WTC11 (cell line): ENCODE data around the gene CUL5. TPM values are rescaled to one million over a fixed set of nuclear protein-coding genes. Genes with fewer than 3 reads are reported as not detected.

Source experiments
- ATAC-seq: fragments of 200-7000 bp; cut with Tn5 transposase; 2 replicates; pipeline ENCODE4 v1.10.0; 2021; ENCODE audit warnings: mild to moderate bottlenecking, moderate library complexity
- CTCF ChIA-PET: fragments of 300-600 bp; sonication (Branson Sonifier 250); formaldehyde crosslinking; loops from one replicate; lab custom pipeline; 2021; ENCODE audit warnings: antibody characterized with exemption; lab: Charles Lee
- POLR2A ChIA-PET: fragments of 350-600 bp; sonication (Branson Sonifier 250); formaldehyde crosslinking; loops from one replicate; lab custom pipeline; 2021; ENCODE audit warnings: antibody characterized with exemption; lab: Charles Lee
- DNase-seq: peaks from one replicate; pipeline ENCODE4 v3.0.0; 2021; ENCODE audit warnings: low spot score
- H3K27ac Mint-ChIP-seq: 2 replicates; pipeline ENCODE4 v1.8.0; 2021; ENCODE audit warnings: mixed read lengths
- H3K27me3 Mint-ChIP-seq: 2 replicates; pipeline ENCODE4 v1.8.0; 2021; ENCODE audit warnings: low read depth, mild to moderate bottlenecking, moderate library complexity, mixed read lengths
- H3K36me3 Mint-ChIP-seq: 2 replicates; pipeline ENCODE4 v1.8.0; 2021; ENCODE audit warnings: mixed read lengths
- H3K4me1 Mint-ChIP-seq: 2 replicates; pipeline ENCODE4 v1.8.0; 2022; ENCODE audit warnings: mixed read lengths
- H3K4me3 Mint-ChIP-seq: 2 replicates; pipeline ENCODE4 v1.8.0; 2021; ENCODE audit warnings: mild to moderate bottlenecking, moderate library complexity, mixed read lengths
- H3K9me3 Mint-ChIP-seq: 2 replicates; pipeline ENCODE4 v1.8.0; 2021; ENCODE audit warnings: mixed read lengths
- ATF1 ChIP-seq: sonication (generic); formaldehyde crosslinking; IDR thresholded peaks from 2 replicates; pipeline ENCODE4 v1.8.1; 2023; ENCODE audit warnings: mild to moderate bottlenecking, moderate library complexity, missing genetic modification reagents
- CREB1 ChIP-seq: sonication (generic); formaldehyde crosslinking; IDR thresholded peaks from 2 replicates; pipeline ENCODE4 v1.8.0; 2023; ENCODE audit warnings: mild to moderate bottlenecking, missing genetic modification reagents
- CREM ChIP-seq: sonication (generic); formaldehyde crosslinking; IDR thresholded peaks from 2 replicates; pipeline ENCODE4 v1.8.1; 2022; ENCODE audit warnings: mild to moderate bottlenecking, missing genetic modification reagents, moderate library complexity
- ELF4 ChIP-seq: sonication (generic); formaldehyde crosslinking; IDR thresholded peaks from 2 replicates; pipeline ENCODE4 v1.8.1; 2022; ENCODE audit warnings: low read depth, mild to moderate bottlenecking, moderate library complexity, missing genetic modification reagents
- EMX1 ChIP-seq: fragments of 250-450 bp; sonication (Bioruptor Pico); IDR thresholded peaks from 2 replicates; pipeline ENCODE4 v1.8.0; 2021; ENCODE audit warnings: mild to moderate bottlenecking
- ETV6 ChIP-seq: sonication (generic); formaldehyde crosslinking; IDR thresholded peaks from 2 replicates; pipeline ENCODE4 v1.8.1; 2022; ENCODE audit warnings: mild to moderate bottlenecking, missing genetic modification reagents
- FOXJ3 ChIP-seq: sonication (generic); formaldehyde crosslinking; IDR thresholded peaks from 2 replicates; pipeline ENCODE4 v1.9.0; 2021; ENCODE audit warnings: missing genetic modification reagents, mild to moderate bottlenecking, borderline replicate concordance
- FOXP1 ChIP-seq: sonication (generic); formaldehyde crosslinking; IDR thresholded peaks from 2 replicates; pipeline ENCODE4 v1.8.0; 2022; ENCODE audit warnings: missing genetic modification reagents, mild to moderate bottlenecking, moderate library complexity, borderline replicate concordance
- GABPB1 ChIP-seq: sonication (generic); formaldehyde crosslinking; IDR thresholded peaks from 2 replicates; pipeline ENCODE4 v1.8.1; 2023; ENCODE audit warnings: mild to moderate bottlenecking, missing genetic modification reagents
- GTF2I ChIP-seq: fragments of 250-450 bp; sonication (Bioruptor Pico); conservative IDR thresholded peaks from 2 replicates; pipeline ENCODE4 v1.4.0; 2021; ENCODE audit warnings: mild to moderate bottlenecking
- JAZF1 ChIP-seq: fragments of 250-450 bp; sonication (Bioruptor Pico); IDR thresholded peaks from 2 replicates; pipeline ENCODE4 v1.9.0; 2021; ENCODE audit warnings: moderate library complexity, mild to moderate bottlenecking, inconsistent platforms
- JUN ChIP-seq: sonication (generic); formaldehyde crosslinking; IDR thresholded peaks from 2 replicates; pipeline ENCODE4 v1.8.0; 2023; ENCODE audit warnings: mild to moderate bottlenecking, missing genetic modification reagents
- NFYB ChIP-seq: sonication (generic); formaldehyde crosslinking; conservative IDR thresholded peaks from 2 replicates; pipeline ENCODE4 v1.8.0; 2022; ENCODE audit warnings: low read depth, missing genetic modification reagents
- NR2C2 ChIP-seq: sonication (generic); formaldehyde crosslinking; IDR thresholded peaks from 2 replicates; pipeline ENCODE4 v1.8.0; 2022; ENCODE audit warnings: mild to moderate bottlenecking, missing genetic modification reagents
- NR3C1 ChIP-seq: sonication (generic); formaldehyde crosslinking; conservative IDR thresholded peaks from 2 replicates; pipeline ENCODE4 v1.8.1; 2023; ENCODE audit warnings: low read depth, mild to moderate bottlenecking, missing genetic modification reagents
- PRRX2 ChIP-seq: fragments of 250-450 bp; sonication (Bioruptor Pico); IDR thresholded peaks from 2 replicates; pipeline ENCODE4 v1.8.0; 2021; ENCODE audit warnings: mild to moderate bottlenecking
- TEAD1 ChIP-seq: sonication (generic); formaldehyde crosslinking; IDR thresholded peaks from 2 replicates; pipeline ENCODE4 v1.8.0; 2022; ENCODE audit warnings: mild to moderate bottlenecking, missing genetic modification reagents
- TP53 ChIP-seq: sonication (generic); formaldehyde crosslinking; IDR thresholded peaks from 2 replicates; pipeline ENCODE4 v1.8.1; 2023; ENCODE audit warnings: mild to moderate bottlenecking, missing genetic modification reagents
- ZNF219 ChIP-seq: sonication (generic); formaldehyde crosslinking; IDR thresholded peaks from 2 replicates; pipeline ENCODE4 v1.8.0; 2023; ENCODE audit warnings: missing genetic modification reagents, mild to moderate bottlenecking, borderline replicate concordance
- ZNF232 ChIP-seq: sonication (generic); formaldehyde crosslinking; IDR thresholded peaks from 2 replicates; pipeline ENCODE4 v1.8.0; 2022; ENCODE audit warnings: mild to moderate bottlenecking, missing genetic modification reagents
- ZNF671 ChIP-seq: fragments of 250-450 bp; sonication (Bioruptor Pico); IDR thresholded peaks from 2 replicates; pipeline ENCODE4 v1.8.0; 2021; ENCODE audit warnings: mild to moderate bottlenecking
- total RNA-seq: library from RNA; stranded (reverse); gene quantifications from 3 replicates; pipeline ENCODE4 v1.2.3, GENCODE V29; 2021
- TF ChIP-seq, protein P1 (sequence below): sonication (generic); formaldehyde crosslinking; conservative IDR thresholded peaks from 2 replicates; pipeline ENCODE4 v1.8.1; 2023; ENCODE audit warnings: mild to moderate bottlenecking, low read depth, missing genetic modification reagents, moderate library complexity
- TF ChIP-seq, protein P2 (sequence below): sonication (generic); formaldehyde crosslinking; IDR thresholded peaks from 2 replicates; pipeline ENCODE4 v1.8.0; 2022; ENCODE audit warnings: mild to moderate bottlenecking, missing genetic modification reagents
- TF ChIP-seq, protein P3 (sequence below): sonication (generic); formaldehyde crosslinking; IDR thresholded peaks from 2 replicates; pipeline ENCODE4 v1.8.1; 2022; ENCODE audit warnings: low read depth, mild to moderate bottlenecking, moderate library complexity, missing genetic modification reagents, borderline replicate concordance
- TF ChIP-seq, protein P4 (sequence below): sonication (generic); formaldehyde crosslinking; conservative IDR thresholded peaks from 2 replicates; pipeline ENCODE4 v1.8.1; 2022; ENCODE audit warnings: mild to moderate bottlenecking, missing genetic modification reagents
- TF ChIP-seq, protein P5 (sequence below): fragments of 200-600 bp; IDR thresholded peaks from 2 replicates; pipeline ENCODE4 v1.8.0; 2022; ENCODE audit warnings: antibody characterized with exemption
- TF ChIP-seq, protein P6 (sequence below): sonication (generic); formaldehyde crosslinking; IDR thresholded peaks from 2 replicates; pipeline ENCODE4 v1.8.1; 2022; ENCODE audit warnings: low read depth, missing genetic modification reagents, borderline replicate concordance

CUL5 gene
- total RNA-seq, 1 experiment from 2014 or later, result 31.4 TPM

DNA sequence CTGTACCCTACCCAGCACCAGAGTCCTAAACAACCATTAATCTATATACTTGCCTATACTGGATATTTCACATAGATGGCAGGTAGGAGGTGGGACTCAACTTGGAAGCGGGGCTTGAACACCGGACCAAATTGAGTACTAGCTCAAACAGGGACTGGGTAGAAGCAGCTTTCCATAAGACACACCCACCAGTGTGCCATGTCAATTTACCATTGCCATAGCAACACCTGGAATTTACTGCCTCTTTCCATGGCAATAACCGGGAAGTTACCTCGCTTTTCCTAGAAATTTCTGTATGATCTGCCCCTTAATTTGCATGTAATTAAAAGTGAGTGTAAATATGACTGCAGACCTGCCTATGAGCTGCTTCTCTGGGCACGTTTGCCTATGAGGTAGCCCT lies 38.6 kb upstream of the CUL5 start (continued):
- no peak for TF ChIP-seq FOXJ3 (CRISPR knock-in tag)
- no peak for TF ChIP-seq FOXP1 (CRISPR knock-in tag)
- TF ChIP-seq GTF2I (CRISPR knock-in tag), result no peak
- TF ChIP-seq ZNF232 (CRISPR knock-in tag), result no peak

DNA sequence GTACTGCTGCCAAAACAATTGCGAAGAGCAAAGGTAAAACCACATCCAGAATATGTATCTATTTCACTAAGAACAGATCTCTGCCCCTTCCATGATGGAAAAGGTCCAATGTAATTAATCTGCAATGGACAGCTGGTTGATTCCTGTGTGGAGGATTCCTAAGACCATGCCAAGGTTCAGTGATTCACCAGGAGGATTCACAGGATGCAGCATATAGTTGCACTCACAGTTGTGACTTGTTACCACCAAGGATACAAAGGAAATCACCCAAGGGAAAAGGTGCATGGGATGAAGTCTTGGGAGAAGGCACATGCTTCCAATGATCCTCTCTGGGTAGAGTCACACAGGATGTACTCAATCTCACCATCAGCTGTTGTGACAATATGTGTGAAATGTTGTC lies 35.1 kb upstream of the CUL5 start:
- H3K4me1 Mint-ChIP-seq, result 0 out of 2 replicates have a peak, but pooled peaks cover 2% of the 10 kb centered on the region
- H3K36me3 Mint-ChIP-seq, result no peaks in the 10 kb centered on the region; the same call in 1 of the 2 replicates
- H3K9me3 Mint-ChIP-seq, result peaks cover 8% of the 10 kb centered on the region
- CTCF ChIA-PET, result no interaction called here
- no peak overlapping the region for H3K4me3 Mint-ChIP-seq
- H3K27me3 Mint-ChIP-seq, result no peaks in the 10 kb centered on the region
- no peak for TF ChIP-seq CREM (CRISPR knock-in tag)
- TF ChIP-seq, protein P1, sequence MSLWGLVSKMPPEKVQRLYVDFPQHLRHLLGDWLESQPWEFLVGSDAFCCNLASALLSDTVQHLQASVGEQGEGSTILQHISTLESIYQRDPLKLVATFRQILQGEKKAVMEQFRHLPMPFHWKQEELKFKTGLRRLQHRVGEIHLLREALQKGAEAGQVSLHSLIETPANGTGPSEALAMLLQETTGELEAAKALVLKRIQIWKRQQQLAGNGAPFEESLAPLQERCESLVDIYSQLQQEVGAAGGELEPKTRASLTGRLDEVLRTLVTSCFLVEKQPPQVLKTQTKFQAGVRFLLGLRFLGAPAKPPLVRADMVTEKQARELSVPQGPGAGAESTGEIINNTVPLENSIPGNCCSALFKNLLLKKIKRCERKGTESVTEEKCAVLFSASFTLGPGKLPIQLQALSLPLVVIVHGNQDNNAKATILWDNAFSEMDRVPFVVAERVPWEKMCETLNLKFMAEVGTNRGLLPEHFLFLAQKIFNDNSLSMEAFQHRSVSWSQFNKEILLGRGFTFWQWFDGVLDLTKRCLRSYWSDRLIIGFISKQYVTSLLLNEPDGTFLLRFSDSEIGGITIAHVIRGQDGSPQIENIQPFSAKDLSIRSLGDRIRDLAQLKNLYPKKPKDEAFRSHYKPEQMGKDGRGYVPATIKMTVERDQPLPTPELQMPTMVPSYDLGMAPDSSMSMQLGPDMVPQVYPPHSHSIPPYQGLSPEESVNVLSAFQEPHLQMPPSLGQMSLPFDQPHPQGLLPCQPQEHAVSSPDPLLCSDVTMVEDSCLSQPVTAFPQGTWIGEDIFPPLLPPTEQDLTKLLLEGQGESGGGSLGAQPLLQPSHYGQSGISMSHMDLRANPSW (CRISPR knock-in tag), result no peak
- TF ChIP-seq NR3C1 (CRISPR knock-in tag), result no peak
- TF ChIP-seq JAZF1 (CRISPR knock-in tag), result no peak
- TF ChIP-seq TEAD1, result no peak
- no peak for TF ChIP-seq ELF4
- no peak for TF ChIP-seq ETV6 (CRISPR knock-in tag)
- no peak for TF ChIP-seq JUN (CRISPR knock-in tag)
- no peak for TF ChIP-seq PRRX2
- no peak for TF ChIP-seq GABPB1 (CRISPR knock-in tag)
- no peak for TF ChIP-seq ZNF671 (CRISPR knock-in tag)
- no peak for TF ChIP-seq ATF1 (CRISPR knock-in tag)
- TF ChIP-seq, protein P2, sequence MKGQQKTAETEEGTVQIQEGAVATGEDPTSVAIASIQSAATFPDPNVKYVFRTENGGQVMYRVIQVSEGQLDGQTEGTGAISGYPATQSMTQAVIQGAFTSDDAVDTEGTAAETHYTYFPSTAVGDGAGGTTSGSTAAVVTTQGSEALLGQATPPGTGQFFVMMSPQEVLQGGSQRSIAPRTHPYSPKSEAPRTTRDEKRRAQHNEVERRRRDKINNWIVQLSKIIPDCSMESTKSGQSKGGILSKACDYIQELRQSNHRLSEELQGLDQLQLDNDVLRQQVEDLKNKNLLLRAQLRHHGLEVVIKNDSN (CRISPR knock-in tag), result no peak
- no peak for TF ChIP-seq ZNF219
- TF ChIP-seq, protein P3, sequence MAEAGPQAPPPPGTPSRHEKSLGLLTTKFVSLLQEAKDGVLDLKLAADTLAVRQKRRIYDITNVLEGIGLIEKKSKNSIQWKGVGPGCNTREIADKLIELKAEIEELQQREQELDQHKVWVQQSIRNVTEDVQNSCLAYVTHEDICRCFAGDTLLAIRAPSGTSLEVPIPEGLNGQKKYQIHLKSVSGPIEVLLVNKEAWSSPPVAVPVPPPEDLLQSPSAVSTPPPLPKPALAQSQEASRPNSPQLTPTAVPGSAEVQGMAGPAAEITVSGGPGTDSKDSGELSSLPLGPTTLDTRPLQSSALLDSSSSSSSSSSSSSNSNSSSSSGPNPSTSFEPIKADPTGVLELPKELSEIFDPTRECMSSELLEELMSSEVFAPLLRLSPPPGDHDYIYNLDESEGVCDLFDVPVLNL (CRISPR knock-in tag), result no peak
- no peak for TF ChIP-seq ZNF232 (CRISPR knock-in tag)
- H3K27ac Mint-ChIP-seq, result no peak overlapping the region
- POLR2A ChIA-PET, result no interaction called here
- ATAC-seq (no peak), DNase-seq (no peak)

DNA sequence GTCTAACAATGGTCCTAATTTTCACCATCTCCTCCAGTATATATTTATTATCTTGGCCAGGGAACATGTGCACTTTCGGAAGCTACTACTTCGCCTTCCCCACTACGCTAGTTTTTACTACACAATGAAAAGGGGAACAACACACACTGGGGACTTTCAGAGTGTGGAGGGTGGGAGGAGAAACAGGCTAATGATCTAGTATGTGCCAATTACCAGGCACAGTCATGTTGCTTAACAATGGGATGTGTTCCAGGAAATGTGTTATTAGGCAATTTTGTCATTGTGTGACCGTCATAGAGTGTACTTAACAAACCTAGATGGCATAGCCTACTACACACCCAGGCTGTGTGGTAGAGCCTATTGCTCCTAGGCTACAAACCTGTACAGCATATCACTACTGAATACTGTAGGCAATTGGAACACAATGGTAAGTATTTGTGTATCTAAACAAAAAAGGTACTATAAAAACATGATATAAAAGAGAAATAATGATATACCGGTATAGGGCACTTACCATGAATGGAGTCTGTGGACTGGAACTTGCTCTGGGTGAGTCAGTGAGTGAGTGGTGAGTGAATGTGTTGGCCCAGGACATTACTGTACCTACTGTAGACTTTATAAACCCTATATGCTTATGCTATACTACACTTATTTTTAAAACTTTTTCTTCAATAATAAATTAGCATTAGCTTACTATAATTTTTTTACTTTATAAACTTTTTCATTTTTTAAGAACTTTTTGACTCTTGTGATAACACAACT lies 20.1 kb upstream of the CUL5 start:
- ATAC-seq, result no peak
- Mint-ChIP-seq H3K36me3 (no peaks in the 10 kb centered on the region), H3K27ac (no peak overlapping the region)
- TF ChIP-seq, protein P4, sequence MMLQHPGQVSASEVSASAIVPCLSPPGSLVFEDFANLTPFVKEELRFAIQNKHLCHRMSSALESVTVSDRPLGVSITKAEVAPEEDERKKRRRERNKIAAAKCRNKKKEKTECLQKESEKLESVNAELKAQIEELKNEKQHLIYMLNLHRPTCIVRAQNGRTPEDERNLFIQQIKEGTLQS (CRISPR knock-in tag), result no peak
- no peak for TF ChIP-seq NFYB
- TF ChIP-seq TEAD1, result no peak
- TF ChIP-seq NR2C2 (CRISPR knock-in tag), result no peak
- no peak for TF ChIP-seq ZNF219
- no peak for TF ChIP-seq TP53
- TF ChIP-seq CREB1, result no peak
- TF ChIP-seq ZNF671 (CRISPR knock-in tag), result no peak
- TF ChIP-seq, protein P5, sequence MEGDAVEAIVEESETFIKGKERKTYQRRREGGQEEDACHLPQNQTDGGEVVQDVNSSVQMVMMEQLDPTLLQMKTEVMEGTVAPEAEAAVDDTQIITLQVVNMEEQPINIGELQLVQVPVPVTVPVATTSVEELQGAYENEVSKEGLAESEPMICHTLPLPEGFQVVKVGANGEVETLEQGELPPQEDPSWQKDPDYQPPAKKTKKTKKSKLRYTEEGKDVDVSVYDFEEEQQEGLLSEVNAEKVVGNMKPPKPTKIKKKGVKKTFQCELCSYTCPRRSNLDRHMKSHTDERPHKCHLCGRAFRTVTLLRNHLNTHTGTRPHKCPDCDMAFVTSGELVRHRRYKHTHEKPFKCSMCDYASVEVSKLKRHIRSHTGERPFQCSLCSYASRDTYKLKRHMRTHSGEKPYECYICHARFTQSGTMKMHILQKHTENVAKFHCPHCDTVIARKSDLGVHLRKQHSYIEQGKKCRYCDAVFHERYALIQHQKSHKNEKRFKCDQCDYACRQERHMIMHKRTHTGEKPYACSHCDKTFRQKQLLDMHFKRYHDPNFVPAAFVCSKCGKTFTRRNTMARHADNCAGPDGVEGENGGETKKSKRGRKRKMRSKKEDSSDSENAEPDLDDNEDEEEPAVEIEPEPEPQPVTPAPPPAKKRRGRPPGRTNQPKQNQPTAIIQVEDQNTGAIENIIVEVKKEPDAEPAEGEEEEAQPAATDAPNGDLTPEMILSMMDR, result no peak
- TF ChIP-seq, protein P6, sequence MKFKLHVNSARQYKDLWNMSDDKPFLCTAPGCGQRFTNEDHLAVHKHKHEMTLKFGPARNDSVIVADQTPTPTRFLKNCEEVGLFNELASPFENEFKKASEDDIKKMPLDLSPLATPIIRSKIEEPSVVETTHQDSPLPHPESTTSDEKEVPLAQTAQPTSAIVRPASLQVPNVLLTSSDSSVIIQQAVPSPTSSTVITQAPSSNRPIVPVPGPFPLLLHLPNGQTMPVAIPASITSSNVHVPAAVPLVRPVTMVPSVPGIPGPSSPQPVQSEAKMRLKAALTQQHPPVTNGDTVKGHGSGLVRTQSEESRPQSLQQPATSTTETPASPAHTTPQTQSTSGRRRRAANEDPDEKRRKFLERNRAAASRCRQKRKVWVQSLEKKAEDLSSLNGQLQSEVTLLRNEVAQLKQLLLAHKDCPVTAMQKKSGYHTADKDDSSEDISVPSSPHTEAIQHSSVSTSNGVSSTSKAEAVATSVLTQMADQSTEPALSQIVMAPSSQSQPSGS (CRISPR knock-in tag), result no peak
- TF ChIP-seq PRRX2, result no peak
- TF ChIP-seq EMX1 (CRISPR knock-in tag), result no peak
- no peak for TF ChIP-seq ZNF232 (CRISPR knock-in tag)
- no peak for TF ChIP-seq GABPB1 (CRISPR knock-in tag)

More for the DNA sequence above, 20.1 kb upstream of the CUL5 start:
- no peak for DNase-seq
- ChIA-PET CTCF (interaction anchor here (1.0 kb wide), 1 partner anchor 11 kb away, joined by 4 read pairs; no protein-coding TSS in a partner anchor), POLR2A (no interaction called here)
- H3K4me1 Mint-ChIP-seq, result peaks cover 17% of the 10 kb centered on the region
- H3K4me3 Mint-ChIP-seq, result no peak overlapping the region
- no peaks in the 10 kb centered on the region for H3K27me3 Mint-ChIP-seq
- peaks cover 13% of the 10 kb centered on the region for H3K9me3 Mint-ChIP-seq
